CD4-positive, alpha-beta T cell (primary cell): ENCODE data around the gene CEACAM8. TPM values are rescaled to one million over a fixed set of nuclear protein-coding genes. Genes with fewer than 3 reads are reported as not detected.

Experiments used
- ATAC-seq: fragments of 200-7000 bp; cut with Tn5 transposase; one replicate; pipeline ENCODE4 v1.10.0; 2022; ENCODE audit warnings: mild to moderate bottlenecking; ENCODE audit not compliant: poor library complexity
- CTCF ChIA-PET: fragments of 350-600 bp; sonication (Branson Sonifier 250); formaldehyde crosslinking; loops from one replicate; lab custom pipeline; 2021; ENCODE audit warnings: antibody characterized with exemption, inconsistent platforms; lab: Charles Lee
- POLR2A ChIA-PET: fragments of 350-600 bp; sonication (Branson Sonifier 250); formaldehyde crosslinking; loops from one replicate; lab custom pipeline; 2021; ENCODE audit warnings: antibody characterized with exemption, inconsistent platforms; lab: Charles Lee
- DNase-seq, 14 experiments: peaks; one replicate each; pipeline ENCODE4 v3.0.0-alpha.2; 2013 to 2020; ENCODE audit warnings: mixed read lengths in 2 of 14
- H3K27ac ChIP-seq, 2 donors: one replicate each; pipeline versions ENCODE4 v1.5.1 to v1.7.0; 2013; ENCODE audit warnings: low read length in 2 of 2, low read depth in 1 of 2, mild to moderate bottlenecking in 1 of 2
- H3K27me3 ChIP-seq, 2 experiments: 1 replicate in 1 of 2; 2 replicates in 1 of 2; pipeline versions ENCODE4 v1.6.1 to v1.7.0; 2013; ENCODE audit warnings: low read length in 2 of 2, control low read depth in 1 of 2, mild to moderate bottlenecking in 1 of 2, moderate library complexity in 1 of 2; ENCODE audit not compliant: insufficient read depth in 2 of 2, control insufficient read depth in 1 of 2
- H3K36me3 ChIP-seq: one replicate; pipeline ENCODE4 v1.6.1; 2013; ENCODE audit warnings: low read length, control low read depth; ENCODE audit not compliant: insufficient read depth
- H3K4me1 ChIP-seq: one replicate; pipeline ENCODE4 v1.6.1; 2013; ENCODE audit warnings: low read length, control low read depth; ENCODE audit not compliant: insufficient read depth
- H3K4me3 ChIP-seq: one replicate; pipeline ENCODE4 v1.5.1; 2013; ENCODE audit warnings: mild to moderate bottlenecking, low read length, moderate library complexity
- H3K9me3 ChIP-seq, 2 experiments: 1 replicate in 1 of 2; 2 replicates in 1 of 2; pipeline versions ENCODE4 v1.6.1 to v1.7.0; 2013; ENCODE audit warnings: low read length in 2 of 2, mild to moderate bottlenecking in 2 of 2, control low read depth in 1 of 2, moderate library complexity in 1 of 2; ENCODE audit not compliant: control insufficient read depth in 1 of 2, insufficient read depth in 1 of 2
- H3K27ac Mint-ChIP-seq: one replicate; pipeline ENCODE4 v1.8.0; 2020; ENCODE audit warnings: mixed read lengths
- H3K27me3 Mint-ChIP-seq: one replicate; pipeline ENCODE4 v1.8.0; 2021; ENCODE audit warnings: mixed read lengths
- H3K36me3 Mint-ChIP-seq: one replicate; pipeline ENCODE4 v1.8.0; 2021; ENCODE audit warnings: low read depth, mixed read lengths
- H3K4me1 Mint-ChIP-seq: one replicate; pipeline ENCODE4 v1.8.0; 2021; ENCODE audit warnings: low read depth, mixed read lengths
- H3K4me3 Mint-ChIP-seq: one replicate; pipeline ENCODE4 v1.8.0; 2020; ENCODE audit warnings: mild to moderate bottlenecking, mixed read lengths
- H3K9me3 Mint-ChIP-seq: one replicate; pipeline ENCODE4 v1.8.0; 2020; ENCODE audit warnings: mixed read lengths
- intact Hi-C, 2 experiments: fragments of 100-400 bp; cut with DNase I in 1 of 2; cut with micrococcal nuclease in 1 of 2; formaldehyde crosslinking; loops; one replicate each; pipeline versions ENCODE4 v1.15.1 to v1.9.0; 2023 to 2025; cut with DNase I, micrococcal nuclease
- total RNA-seq, 174 experiments: library from RNA in 2 of 174; stranded (reverse) in 2 of 174; gene quantifications; one replicate each; pipeline ENCODE4 v1.2.3 and lab custom pipeline; 2021 to 2026
- TF ChIP-seq, protein P1 (sequence below): fragments of 200-600 bp; IDR thresholded peaks from one replicate; pipeline ENCODE4 v1.8.0; 2022; ENCODE audit warnings: antibody characterized with exemption, mild to moderate bottlenecking

CEACAM8 gene
- total RNA-seq, 2 experiments from 2014 or later, result not detected

DNA sequence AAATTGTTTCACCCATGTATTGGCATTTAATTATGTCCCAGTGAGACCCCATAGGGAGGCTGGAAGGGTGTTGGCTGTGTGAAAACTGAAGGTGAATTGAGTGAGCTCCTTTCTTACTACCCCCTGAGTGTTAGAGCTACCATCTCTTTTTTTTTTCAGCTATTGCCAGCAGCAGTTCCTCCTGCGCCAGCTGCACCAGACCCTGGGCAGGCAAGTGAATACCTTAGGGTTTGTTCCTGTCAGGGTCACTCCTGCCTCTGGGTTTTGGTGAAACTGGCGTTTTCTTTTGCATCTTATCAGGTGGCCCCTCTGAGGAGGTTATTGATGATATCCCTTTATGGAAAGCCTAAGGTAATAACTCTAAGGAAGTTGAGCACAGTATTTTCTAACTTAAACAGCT, 25.5 kb downstream of the CEACAM8 start:
- Histone ChIP-seq H3K27ac (no peak overlapping the region), H3K27me3 (no peaks in the 10 kb centered on the region), H3K4me1 (no peaks in the 10 kb centered on the region), H3K9me3 (no peaks in the 10 kb centered on the region), H3K36me3 (no peaks in the 10 kb centered on the region), H3K4me3 (no peak overlapping the region)
- TF ChIP-seq, protein P1, sequence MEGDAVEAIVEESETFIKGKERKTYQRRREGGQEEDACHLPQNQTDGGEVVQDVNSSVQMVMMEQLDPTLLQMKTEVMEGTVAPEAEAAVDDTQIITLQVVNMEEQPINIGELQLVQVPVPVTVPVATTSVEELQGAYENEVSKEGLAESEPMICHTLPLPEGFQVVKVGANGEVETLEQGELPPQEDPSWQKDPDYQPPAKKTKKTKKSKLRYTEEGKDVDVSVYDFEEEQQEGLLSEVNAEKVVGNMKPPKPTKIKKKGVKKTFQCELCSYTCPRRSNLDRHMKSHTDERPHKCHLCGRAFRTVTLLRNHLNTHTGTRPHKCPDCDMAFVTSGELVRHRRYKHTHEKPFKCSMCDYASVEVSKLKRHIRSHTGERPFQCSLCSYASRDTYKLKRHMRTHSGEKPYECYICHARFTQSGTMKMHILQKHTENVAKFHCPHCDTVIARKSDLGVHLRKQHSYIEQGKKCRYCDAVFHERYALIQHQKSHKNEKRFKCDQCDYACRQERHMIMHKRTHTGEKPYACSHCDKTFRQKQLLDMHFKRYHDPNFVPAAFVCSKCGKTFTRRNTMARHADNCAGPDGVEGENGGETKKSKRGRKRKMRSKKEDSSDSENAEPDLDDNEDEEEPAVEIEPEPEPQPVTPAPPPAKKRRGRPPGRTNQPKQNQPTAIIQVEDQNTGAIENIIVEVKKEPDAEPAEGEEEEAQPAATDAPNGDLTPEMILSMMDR, result no peak
- DNase-seq (no peak), ATAC-seq (no peak)
- Mint-ChIP-seq H3K4me1 (no peaks in the 10 kb centered on the region), H3K9me3 (no peaks in the 10 kb centered on the region), H3K36me3 (no peaks in the 10 kb centered on the region), H3K4me3 (no peak overlapping the region), H3K27ac (no peak overlapping the region), H3K27me3 (peaks cover 25% of the 10 kb centered on the region)
- ChIA-PET CTCF (no interaction called here), POLR2A (no interaction called here)
- intact Hi-C loops, result no loop called here

DNA sequence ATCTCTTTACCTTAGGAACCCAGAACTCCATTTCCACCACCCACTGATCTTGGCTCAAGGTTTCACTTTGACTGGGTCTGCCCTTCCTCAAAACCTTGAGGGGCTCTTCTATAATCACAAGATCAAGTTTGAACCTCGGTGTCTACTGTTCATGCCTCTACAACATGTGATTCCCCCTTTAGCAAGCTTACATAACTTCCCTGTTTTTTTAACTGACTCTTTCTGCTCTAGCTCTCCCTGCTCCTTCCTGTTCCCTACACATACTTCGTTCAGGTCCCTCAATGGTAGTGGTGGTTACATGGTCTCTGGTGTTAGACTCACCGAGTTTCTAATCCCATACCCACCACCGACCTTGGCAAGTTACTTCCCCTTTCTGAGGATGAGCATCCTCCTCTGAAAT, 26.7 kb downstream of the CEACAM8 start:
- intact Hi-C loops, result no loop called here
- H3K36me3 ChIP-seq, result no peaks in the 10 kb centered on the region
- H3K4me3 ChIP-seq, result no peak overlapping the region
- Mint-ChIP-seq H3K4me3 (no peak overlapping the region), H3K27me3 (peaks cover 19% of the 10 kb centered on the region), H3K36me3 (no peaks in the 10 kb centered on the region), H3K27ac (no peak overlapping the region), H3K9me3 (no peaks in the 10 kb centered on the region), H3K4me1 (no peaks in the 10 kb centered on the region)
- TF ChIP-seq, protein P1, result no peak
- ChIA-PET CTCF (no interaction called here), POLR2A (no interaction called here)
- H3K9me3 ChIP-seq, result no peaks in the 10 kb centered on the region
- peaks cover 3% of the 10 kb centered on the region for H3K4me1 ChIP-seq
- ATAC-seq (no peak), DNase-seq (peak in 1 of 14 experiments; percentile 14)
- no peaks in the 10 kb centered on the region for H3K27me3 ChIP-seq
- H3K27ac ChIP-seq, result no peak overlapping the region

DNA sequence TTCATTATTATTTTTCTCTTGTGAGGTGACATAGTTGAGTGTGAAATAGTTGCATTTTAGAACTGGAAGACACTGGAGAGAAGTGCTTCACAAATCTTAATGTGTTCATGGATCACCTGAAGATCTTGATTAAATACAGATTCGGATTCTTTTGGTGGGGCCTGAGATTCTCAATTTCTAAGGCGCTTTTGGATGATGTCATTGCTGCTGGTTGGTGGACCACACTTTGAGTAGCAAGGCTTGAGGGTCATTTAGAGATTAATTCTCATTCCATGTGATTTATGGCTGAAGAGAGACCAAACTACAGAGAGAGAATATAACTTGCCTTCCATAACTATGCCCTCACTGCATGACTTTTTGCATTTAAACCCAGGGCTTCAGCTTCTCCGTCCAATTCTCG, 27.2 kb downstream of the CEACAM8 start:
- Histone ChIP-seq H3K36me3 (no peaks in the 10 kb centered on the region), H3K4me3 (no peak overlapping the region), H3K27me3 (no peaks in the 10 kb centered on the region), H3K4me1 (peaks cover 3% of the 10 kb centered on the region), H3K27ac (no peak overlapping the region), H3K9me3 (no peaks in the 10 kb centered on the region)
- intact Hi-C loops, result loop anchor here in 1 of 2 experiments (1.0 kb wide), 1 partner anchor 117 kb away; no protein-coding TSS in a partner anchor
- H3K27me3 Mint-ChIP-seq, result peaks cover 17% of the 10 kb centered on the region
- H3K4me3 Mint-ChIP-seq, result no peak overlapping the region
- TF ChIP-seq, protein P1, result no peak
- H3K9me3 Mint-ChIP-seq, result no peaks in the 10 kb centered on the region
- DNase-seq (no peak), ATAC-seq (no peak)
- ChIA-PET POLR2A (no interaction called here), CTCF (no interaction called here)
- H3K4me1 Mint-ChIP-seq, result no peaks in the 10 kb centered on the region
- H3K27ac Mint-ChIP-seq, result no peak overlapping the region
- no peaks in the 10 kb centered on the region for H3K36me3 Mint-ChIP-seq
